GM18505 (cell line): Measurements from ENCODE around the gene ASAP3.
"Not testable (repeated sequence)": the region's sequence is repeated elsewhere in the genome, so short reads cannot be mapped to it uniquely, and the experiment has no call there.

Experiments
- ATAC-seq: cut with Tn5 transposase; IDR thresholded peaks from one replicate; pipeline ENCODE4 v1.9.1; 2021; ENCODE audit not compliant: unreplicated experiment
- POLR2A ChIP-seq: IDR thresholded peaks from 4 replicates; pipeline ENCODE4 v1.6.1; 2011; ENCODE audit warnings: borderline replicate concordance; ENCODE audit not compliant: insufficient read depth, insufficient read length; ENCODE audit errors: extremely low read depth

Gene ASAP3

DNA sequence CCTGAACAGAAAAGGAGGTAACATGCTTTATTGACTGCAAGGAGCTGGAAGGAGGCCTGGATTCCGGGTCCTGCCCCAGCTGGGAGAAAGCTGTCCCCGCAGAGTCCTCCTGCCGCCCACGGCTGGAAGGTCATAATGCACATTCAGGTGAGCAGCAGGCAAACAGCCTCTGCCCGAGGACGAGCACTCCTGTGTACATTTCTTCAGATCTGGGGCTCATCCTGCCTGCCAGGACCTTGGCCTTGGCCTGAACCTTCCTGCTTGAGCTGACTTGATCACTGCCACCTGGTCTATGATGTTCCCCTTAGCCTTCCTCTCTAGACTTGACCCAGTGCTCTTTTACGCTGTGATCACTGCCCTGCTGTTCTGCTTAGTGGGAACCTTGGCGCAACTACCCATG is 96.5 kb downstream of the ASAP3 start:
- no peak for TF ChIP-seq POLR2A
- ATAC-seq: no peak

GRCh38 chr1:23385119-23385621 is 98.8 kb downstream of the ASAP3 start:
- TF ChIP-seq POLR2A: no peak
- no peak for ATAC-seq

- no peak for TF ChIP-seq POLR2A
- no peak for ATAC-seq
Observed at GRCh38 chr1:23384312-23385058, 99.5 kb downstream of the ASAP3 start.

- no peak for ATAC-seq
- TF ChIP-seq POLR2A: no peak
Observed at GRCh38 chr1:23383577-23384311, 100.2 kb downstream of the ASAP3 start.

- no peak for ATAC-seq
- no peak for TF ChIP-seq POLR2A
Observed at GRCh38 chr1:23381233-23381885, 102.6 kb downstream of the ASAP3 start.

DNA sequence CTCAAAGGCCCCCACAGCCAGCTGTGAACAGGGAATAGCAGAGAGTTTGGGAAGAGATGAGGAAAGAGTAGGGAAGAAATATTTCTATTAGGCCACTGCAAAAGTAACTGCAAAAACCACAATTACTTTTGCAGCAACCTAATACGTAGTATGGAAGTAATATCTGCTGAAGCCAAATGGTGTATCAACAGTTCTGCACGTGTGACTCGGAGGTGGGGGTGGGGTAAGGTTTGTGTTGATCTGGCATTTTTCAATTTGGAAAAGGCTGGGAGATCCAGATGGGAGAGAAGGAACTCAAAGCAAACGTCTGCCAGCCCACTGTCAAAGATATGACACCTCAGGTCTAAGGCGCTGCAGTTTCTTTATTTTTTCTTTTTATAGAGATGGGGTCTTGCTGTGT is 103.3 kb downstream of the ASAP3 start:
- TF ChIP-seq POLR2A: no peak
- ATAC-seq: no peak

- ATAC-seq: not testable (repeated sequence)
Observed at GRCh38 chr1:23380236-23380635, 103.7 kb downstream of the ASAP3 start.
